OCI-LY1 (cell line): ENCODE data around the gene KIAA1191.
"Not testable (repeated sequence)": the region's sequence is repeated elsewhere in the genome, so short reads cannot be mapped to it uniquely, and the experiment has no call there.

Experiments used
- H2AFZ ChIP-seq: fragments of 200-600 bp; sonication (generic), shearing (Covaris generic); 2 replicates; pipeline ENCODE4 v1.6.0; 2014; ENCODE audit warnings: antibody characterized with exemption, mild to moderate bottlenecking, low read length
- H3F3A ChIP-seq: fragments of 200-600 bp; sonication (generic), shearing (Covaris generic); 2 replicates; pipeline ENCODE4 v1.6.0; 2014; ENCODE audit warnings: mild to moderate bottlenecking, antibody characterized with exemption, low read length, moderate library complexity; ENCODE audit not compliant: insufficient read depth
- H3K27ac ChIP-seq: fragments of 200-600 bp; sonication (generic); 2 replicates; pipeline ENCODE4 v1.5.1; 2014; ENCODE audit warnings: low read length, mixed run types, mild to moderate bottlenecking, low read depth; ENCODE audit not compliant: poor library complexity, severe bottlenecking
- H3K27me3 ChIP-seq: fragments of 200-600 bp; sonication (generic); 2 replicates; pipeline ENCODE4 v1.6.0; 2014; ENCODE audit warnings: antibody characterized with exemption, mild to moderate bottlenecking, low read length, moderate library complexity; ENCODE audit not compliant: insufficient read depth
- H3K36me3 ChIP-seq: fragments of 200-600 bp; sonication (generic); 2 replicates; pipeline ENCODE4 v1.6.1; 2014; ENCODE audit warnings: mild to moderate bottlenecking, antibody characterized with exemption, low read length, moderate library complexity, mixed read lengths; ENCODE audit not compliant: insufficient read depth
- H3K4me1 ChIP-seq: fragments of 200-600 bp; sonication (generic); 2 replicates; pipeline ENCODE4 v1.5.1; 2014; ENCODE audit warnings: mild to moderate bottlenecking, low read length, moderate library complexity; ENCODE audit not compliant: insufficient read depth, severe bottlenecking
- H3K4me2 ChIP-seq: fragments of 200-600 bp; sonication (generic), shearing (Covaris generic); 2 replicates; pipeline ENCODE4 v1.6.1; 2014; ENCODE audit warnings: low read length
- H3K4me3 ChIP-seq: fragments of 200-600 bp; sonication (generic); 2 replicates; pipeline ENCODE4 v1.5.1; 2014; ENCODE audit warnings: low read length, low read depth, mild to moderate bottlenecking, mixed read lengths; ENCODE audit not compliant: poor library complexity, severe bottlenecking
- H3K79me2 ChIP-seq: fragments of 200-600 bp; shearing (Covaris generic); 2 replicates; pipeline ENCODE4 v1.6.1; 2016; ENCODE audit warnings: mixed run types, low read length, mixed read lengths; ENCODE audit not compliant: insufficient read depth
- H3K9ac ChIP-seq: fragments of 200-600 bp; sonication (generic), shearing (Covaris generic); 2 replicates; pipeline ENCODE4 v1.6.1; 2014; ENCODE audit warnings: mild to moderate bottlenecking, low read length, mixed read lengths
- H3K9me2 ChIP-seq: fragments of 200-600 bp; sonication (generic), shearing (Covaris generic); 2 replicates; pipeline ENCODE4 v1.6.1; 2014; ENCODE audit warnings: low read depth, mild to moderate bottlenecking, low read length, mixed read lengths
- H3K9me3 ChIP-seq: fragments of 200-600 bp; shearing (Covaris generic); 2 replicates; pipeline ENCODE4 v1.6.1; 2014; ENCODE audit warnings: low read length, mixed read lengths
- H4K20me1 ChIP-seq: fragments of 200-600 bp; sonication (generic), shearing (Covaris generic); 2 replicates; pipeline ENCODE4 v1.6.0; 2016; ENCODE audit warnings: mild to moderate bottlenecking, low read length; ENCODE audit not compliant: insufficient read depth
- CTCF ChIP-seq: fragments of 200-600 bp; sonication (generic), shearing (Covaris generic); IDR thresholded peaks from 2 replicates; pipeline ENCODE4 v1.5.1; 2017; ENCODE audit warnings: mild to moderate bottlenecking, antibody characterized with exemption, low read length, moderate library complexity, mixed read lengths
- EZH2 ChIP-seq: fragments of 200-600 bp; sonication (generic), shearing (Covaris generic); IDR thresholded peaks from 2 replicates; pipeline ENCODE4 v1.8.0; 2017; ENCODE audit warnings: borderline replicate concordance, mixed run types, mild to moderate bottlenecking, antibody characterized with exemption, low read length, moderate library complexity, mixed read lengths

Gene KIAA1191

GRCh38 chr5:176320577-176320976, 41.0 kb downstream of the KIAA1191 start:
- no peaks in the 10 kb centered on the region for H4K20me1 ChIP-seq
- H3K79me2 ChIP-seq = no peaks in the 10 kb centered on the region
- no peaks in the 10 kb centered on the region; the same call in 1 of the 2 replicates for H3F3A ChIP-seq
- H3K36me3 ChIP-seq = peaks cover 18% of the 10 kb centered on the region
- no peak overlapping the region for H2AFZ ChIP-seq
- H3K27ac ChIP-seq = no peak overlapping the region
- H3K4me3 ChIP-seq = no peak overlapping the region
- no peak for TF ChIP-seq CTCF
- no peak for TF ChIP-seq EZH2
- H3K9me3 ChIP-seq = no peaks in the 10 kb centered on the region
- no peak overlapping the region for H3K4me2 ChIP-seq
- H3K27me3 ChIP-seq = no peaks in the 10 kb centered on the region
- H3K9me2 ChIP-seq = no peaks in the 10 kb centered on the region
- no peak overlapping the region for H3K9ac ChIP-seq
- no peaks in the 10 kb centered on the region for H3K4me1 ChIP-seq

GRCh38 chr5:176319827-176320554, 41.6 kb downstream of the KIAA1191 start:
- H3K4me1 ChIP-seq = no peaks in the 10 kb centered on the region
- no peaks in the 10 kb centered on the region for H4K20me1 ChIP-seq
- no peak overlapping the region for H3K27ac ChIP-seq
- H3K79me2 ChIP-seq = no peaks in the 10 kb centered on the region
- H3K4me3 ChIP-seq = no peak overlapping the region
- no peak overlapping the region for H3K4me2 ChIP-seq
- H3K27me3 ChIP-seq = no peaks in the 10 kb centered on the region
- H3K36me3 ChIP-seq = peaks cover 23% of the 10 kb centered on the region
- TF ChIP-seq CTCF (peak; percentile 43; the same call in 1 of the 2 replicates), EZH2 (no peak)
- H3K9me3 ChIP-seq = no peaks in the 10 kb centered on the region
- H3K9ac ChIP-seq = no peak overlapping the region
- H3K9me2 ChIP-seq = no peaks in the 10 kb centered on the region
- H2AFZ ChIP-seq = no peak overlapping the region
- H3F3A ChIP-seq = no peaks in the 10 kb centered on the region; the same call in 1 of the 2 replicates

- Histone ChIP-seq H3K4me1 (no peaks in the 10 kb centered on the region), H3K9me2 (no peaks in the 10 kb centered on the region), H3K9ac (no peak overlapping the region), H3K79me2 (no peaks in the 10 kb centered on the region), H3K9me3 (no peaks in the 10 kb centered on the region), H3K27me3 (no peaks in the 10 kb centered on the region), H3K4me2 (no peak overlapping the region), H3F3A (no peaks in the 10 kb centered on the region; the same call in 1 of the 2 replicates), H2AFZ (no peak overlapping the region), H4K20me1 (no peaks in the 10 kb centered on the region), H3K4me3 (no peak overlapping the region), H3K36me3 (peaks cover 20% of the 10 kb centered on the region; the same call in 1 of the 2 replicates), H3K27ac (no peak overlapping the region)
- no peak for TF ChIP-seq CTCF
- no peak for TF ChIP-seq EZH2
Observed at GRCh38 chr5:176317534-176318374, 43.8 kb downstream of the KIAA1191 start.

GRCh38 chr5:176305356-176305755, 56.2 kb downstream of the KIAA1191 start:
- not testable (repeated sequence) for H3K9me3 ChIP-seq, H3K4me3 ChIP-seq, H2AFZ ChIP-seq, H3K4me2 ChIP-seq, H3K4me1 ChIP-seq, H3K9ac ChIP-seq, H3K36me3 ChIP-seq, H3F3A ChIP-seq, H4K20me1 ChIP-seq, H3K79me2 ChIP-seq, H3K27ac ChIP-seq, H3K9me2 ChIP-seq, H3K27me3 ChIP-seq
